DOHH2 (cell line): ENCODE data around the gene AGK.
A peak's percentile ranks its signal among the peaks of the same experiment; 100 is the strongest.

Source experiments
- H3F3A ChIP-seq: fragments of 200-600 bp; sonication (generic), shearing (Covaris generic); 2 replicates; pipeline ENCODE4 v1.6.0; 2016; ENCODE audit warnings: antibody characterized with exemption, mild to moderate bottlenecking; ENCODE audit not compliant: control insufficient read depth, insufficient read depth
- H3K27ac ChIP-seq: fragments of 200-600 bp; sonication (generic); 2 replicates; pipeline ENCODE4 v1.5.1; 2014; ENCODE audit warnings: low read depth, mild to moderate bottlenecking, low read length, moderate library complexity
- H3K27me3 ChIP-seq: fragments of 200-600 bp; sonication (generic); 2 replicates; pipeline ENCODE4 v1.6.1; 2014; ENCODE audit warnings: mild to moderate bottlenecking, low read length, mixed read lengths; ENCODE audit not compliant: control insufficient read depth
- H3K36me3 ChIP-seq: fragments of 200-600 bp; sonication (generic); 2 replicates; pipeline ENCODE4 v1.6.1; 2014; ENCODE audit warnings: mild to moderate bottlenecking, low read length, moderate library complexity, mixed read lengths; ENCODE audit not compliant: control insufficient read depth
- H3K4me1 ChIP-seq: fragments of 200-600 bp; sonication (generic); 2 replicates; pipeline ENCODE4 v1.6.1; 2014; ENCODE audit warnings: mild to moderate bottlenecking, low read length, mixed read lengths; ENCODE audit not compliant: control insufficient read depth
- H3K4me2 ChIP-seq: fragments of 200-600 bp; sonication (generic); 2 replicates; pipeline ENCODE4 v1.6.0; 2014; ENCODE audit warnings: mild to moderate bottlenecking, low read length, moderate library complexity
- H3K4me3 ChIP-seq: fragments of 200-600 bp; sonication (generic); 2 replicates; pipeline ENCODE4 v1.5.1; 2014; ENCODE audit warnings: mild to moderate bottlenecking, low read length, mixed read lengths
- H3K79me2 ChIP-seq: fragments of 200-600 bp; sonication (generic); 2 replicates; pipeline ENCODE4 v1.6.1; 2014; ENCODE audit warnings: mild to moderate bottlenecking, low read length, mixed read lengths; ENCODE audit not compliant: control insufficient read depth
- H3K9me2 ChIP-seq: fragments of 200-600 bp; sonication (generic); replicated peaks from 2 replicates; pipeline ENCODE4 v1.6.1; 2014; ENCODE audit warnings: mild to moderate bottlenecking, low read length, mixed read lengths; ENCODE audit not compliant: control insufficient read depth
- H3K9me3 ChIP-seq: fragments of 200-600 bp; sonication (generic); 2 replicates; pipeline ENCODE4 v1.6.1; 2014; ENCODE audit warnings: antibody characterized with exemption, low read length, mixed read lengths; ENCODE audit not compliant: control insufficient read depth, insufficient read depth
- H4K20me1 ChIP-seq: fragments of 200-600 bp; sonication (generic); 2 replicates; pipeline ENCODE4 v1.6.0; 2014; ENCODE audit warnings: low read depth, mild to moderate bottlenecking, antibody characterized with exemption, low read length, moderate library complexity; ENCODE audit not compliant: control insufficient read depth, insufficient read depth
- EZH2phosphoT487 ChIP-seq: fragments of 200-600 bp; sonication (generic); IDR thresholded peaks from 2 replicates; pipeline ENCODE4 v1.6.1; 2017; ENCODE audit warnings: borderline replicate concordance, mild to moderate bottlenecking, antibody characterized with exemption, low read length, moderate library complexity, mixed read lengths
- TF ChIP-seq, protein P1 (sequence below): fragments of 200-600 bp; sonication (generic); IDR thresholded peaks from one replicate; pipeline ENCODE4 v1.5.1; 2014; ENCODE audit warnings: antibody characterized with exemption, mild to moderate bottlenecking, low read depth, low read length; ENCODE audit not compliant: poor library complexity, severe bottlenecking

The AGK gene

DNA sequence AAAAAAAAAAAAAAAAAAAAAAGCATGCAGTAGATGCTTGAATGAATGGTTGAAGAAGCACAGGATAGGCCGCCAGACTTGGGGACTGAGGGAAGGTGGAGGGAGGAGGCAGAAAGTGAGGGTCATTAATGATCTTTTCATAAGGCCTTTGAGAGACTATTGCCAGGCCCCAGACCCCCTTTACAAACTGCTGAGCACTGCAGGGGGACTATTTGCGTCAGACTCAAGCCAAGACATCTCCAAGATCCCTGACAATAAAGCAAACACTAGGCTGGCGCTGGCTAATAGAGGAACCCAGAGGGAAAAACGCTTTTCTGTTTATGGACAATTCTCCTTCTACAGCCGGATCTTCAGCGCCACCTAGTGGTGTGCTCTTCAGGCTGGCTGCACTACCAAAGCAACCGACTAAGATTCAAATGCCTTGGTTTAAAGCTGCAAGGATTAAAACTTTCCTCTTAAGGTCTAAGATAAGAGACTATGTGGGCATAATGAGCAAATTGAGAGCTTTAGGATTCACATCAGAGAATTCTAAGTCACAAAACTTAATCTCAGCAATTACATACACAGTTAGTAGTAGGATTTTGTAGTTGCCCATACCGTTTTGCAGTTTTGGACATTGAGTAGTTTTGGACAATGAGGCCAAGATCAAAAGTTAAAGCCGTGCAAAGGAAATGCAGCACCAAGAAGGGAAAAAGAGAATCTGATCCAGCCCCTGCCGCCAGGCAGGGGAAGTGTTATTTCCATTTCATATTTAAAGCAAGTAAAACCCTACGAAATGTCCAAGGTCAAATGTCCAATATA is 17.9 kb upstream of the AGK start:
- Histone ChIP-seq H3K4me3 (no peak overlapping the region), H3K36me3 (no peaks in the 10 kb centered on the region), H3K4me2 (no peak overlapping the region), H4K20me1 (no peaks in the 10 kb centered on the region), H3K9me3 (no peaks in the 10 kb centered on the region), H3F3A (no peaks in the 10 kb centered on the region), H3K27me3 (peaks cover 8% of the 10 kb centered on the region), H3K4me1 (no peaks in the 10 kb centered on the region), H3K9me2 (no peaks in the 10 kb centered on the region), H3K27ac (no peak overlapping the region), H3K79me2 (no peaks in the 10 kb centered on the region)
- TF ChIP-seq, protein P1, sequence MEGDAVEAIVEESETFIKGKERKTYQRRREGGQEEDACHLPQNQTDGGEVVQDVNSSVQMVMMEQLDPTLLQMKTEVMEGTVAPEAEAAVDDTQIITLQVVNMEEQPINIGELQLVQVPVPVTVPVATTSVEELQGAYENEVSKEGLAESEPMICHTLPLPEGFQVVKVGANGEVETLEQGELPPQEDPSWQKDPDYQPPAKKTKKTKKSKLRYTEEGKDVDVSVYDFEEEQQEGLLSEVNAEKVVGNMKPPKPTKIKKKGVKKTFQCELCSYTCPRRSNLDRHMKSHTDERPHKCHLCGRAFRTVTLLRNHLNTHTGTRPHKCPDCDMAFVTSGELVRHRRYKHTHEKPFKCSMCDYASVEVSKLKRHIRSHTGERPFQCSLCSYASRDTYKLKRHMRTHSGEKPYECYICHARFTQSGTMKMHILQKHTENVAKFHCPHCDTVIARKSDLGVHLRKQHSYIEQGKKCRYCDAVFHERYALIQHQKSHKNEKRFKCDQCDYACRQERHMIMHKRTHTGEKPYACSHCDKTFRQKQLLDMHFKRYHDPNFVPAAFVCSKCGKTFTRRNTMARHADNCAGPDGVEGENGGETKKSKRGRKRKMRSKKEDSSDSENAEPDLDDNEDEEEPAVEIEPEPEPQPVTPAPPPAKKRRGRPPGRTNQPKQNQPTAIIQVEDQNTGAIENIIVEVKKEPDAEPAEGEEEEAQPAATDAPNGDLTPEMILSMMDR = peak; percentile 99
- TF ChIP-seq EZH2phosphoT487 = no peak

DNA sequence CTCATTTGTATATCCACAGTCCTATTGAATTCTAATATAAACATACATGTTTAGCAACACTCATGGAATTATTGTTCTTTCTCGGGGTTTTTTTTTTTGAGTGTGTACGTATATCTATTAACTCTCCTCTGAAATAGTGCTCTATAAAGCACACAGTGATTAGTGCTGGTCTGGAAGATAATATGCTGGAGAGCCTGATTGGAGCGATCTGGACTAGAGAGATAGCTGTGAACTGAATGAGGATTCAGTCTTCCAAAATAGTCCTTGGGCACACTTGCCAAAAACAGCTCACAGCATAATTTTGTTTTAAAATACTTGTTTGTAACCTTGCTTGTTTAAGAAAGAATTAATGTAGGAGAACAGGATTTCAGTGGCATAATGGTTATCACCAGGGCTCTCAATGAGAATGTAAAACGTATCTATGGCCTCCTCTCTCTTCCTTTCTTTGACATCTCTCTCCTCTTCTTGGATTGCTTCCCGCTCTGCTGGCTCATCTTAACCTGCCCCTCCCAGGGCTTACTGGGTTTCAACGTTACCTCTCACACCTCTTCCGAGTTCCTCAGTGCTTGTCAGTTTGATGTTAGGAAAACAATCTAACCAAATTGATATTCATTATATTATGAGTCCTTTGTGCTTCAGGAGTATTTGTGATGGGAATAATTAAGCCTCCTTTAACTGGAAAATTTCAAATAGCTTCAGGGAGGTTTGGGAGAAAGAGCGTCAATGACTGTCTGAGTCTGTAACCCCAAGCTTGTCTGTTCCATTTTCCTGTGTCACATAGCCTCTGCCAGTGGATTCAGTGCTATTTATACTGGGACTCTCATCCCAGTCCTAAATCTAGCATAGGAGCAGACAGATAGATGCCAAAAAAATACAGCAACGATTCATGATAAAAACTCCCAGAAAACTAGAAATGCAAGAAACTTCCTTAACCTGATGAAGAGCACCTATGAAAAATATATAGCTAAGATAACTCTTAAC is 16.2 kb upstream of the AGK start:
- H3K27ac ChIP-seq = no peak overlapping the region
- TF ChIP-seq, protein P1 = no peak
- no peak for TF ChIP-seq EZH2phosphoT487
- no peaks in the 10 kb centered on the region for H3F3A ChIP-seq

DNA sequence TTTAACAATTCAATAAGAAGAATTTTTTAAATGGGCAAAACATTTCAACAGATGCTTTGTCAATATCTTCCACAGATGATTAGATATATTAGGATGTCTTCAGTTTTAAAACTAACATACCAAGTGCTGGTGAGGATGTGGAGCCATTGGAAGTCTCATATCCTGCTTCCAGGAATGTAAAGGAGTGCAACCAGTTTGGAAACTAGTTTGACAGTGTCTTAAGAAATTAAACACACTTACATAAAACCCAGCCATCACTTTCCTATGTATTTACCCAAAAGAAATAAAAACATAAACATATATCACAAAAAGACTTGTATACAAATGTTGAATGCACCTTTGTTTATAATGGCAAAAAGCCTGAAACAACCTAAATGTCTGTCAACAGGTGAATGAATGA is 13.3 kb upstream of the AGK start:
- Histone ChIP-seq H3K79me2 (no peaks in the 10 kb centered on the region), H3K36me3 (no peaks in the 10 kb centered on the region), H3F3A (no peaks in the 10 kb centered on the region), H3K27ac (no peak overlapping the region), H3K27me3 (peaks cover 16% of the 10 kb centered on the region), H3K4me3 (no peak overlapping the region), H4K20me1 (no peaks in the 10 kb centered on the region), H3K4me2 (no peak overlapping the region), H3K9me2 (no peaks in the 10 kb centered on the region), H3K9me3 (no peaks in the 10 kb centered on the region), H3K4me1 (no peaks in the 10 kb centered on the region)
- TF ChIP-seq, protein P1 = no peak
- no peak for TF ChIP-seq EZH2phosphoT487

More for the DNA sequence above, 16.2 kb upstream of the AGK start:
- H3K4me2 ChIP-seq = no peak overlapping the region
- H3K4me3 ChIP-seq = no peak overlapping the region
- H4K20me1 ChIP-seq = no peaks in the 10 kb centered on the region
- no peaks in the 10 kb centered on the region for H3K9me3 ChIP-seq
- no peaks in the 10 kb centered on the region for H3K79me2 ChIP-seq
- no peaks in the 10 kb centered on the region for H3K9me2 ChIP-seq
- no peaks in the 10 kb centered on the region for H3K36me3 ChIP-seq
- peaks cover 12% of the 10 kb centered on the region for H3K27me3 ChIP-seq
- no peaks in the 10 kb centered on the region for H3K4me1 ChIP-seq
